Activated CD4-positive, alpha-beta T cell treated with anti-CD3 and anti-CD28 coated beads for 4 hours (primary cell): Measurements from ENCODE around the gene KLHL30.
A peak's percentile ranks its signal among the peaks of the same experiment; 100 is the strongest.

ENCODE experiments used
- DNase-seq, 2 donors: peaks; one replicate each; pipeline ENCODE4 v3.0.0-alpha.2; 2020

The KLHL30 gene

GRCh38 chr2:238148981-238149380 is 10.5 kb downstream of the KLHL30 start:
- no peak for DNase-seq

- no peak for DNase-seq
Measured at GRCh38 chr2:238149841-238150572, 11.5 kb downstream of the KLHL30 start.

GRCh38 chr2:238150686-238151085 is 12.2 kb downstream of the KLHL30 start:
- no peak for DNase-seq

- DNase-seq = no peak
Measured at GRCh38 chr2:238151205-238151604, 12.7 kb downstream of the KLHL30 start.

- DNase-seq = no peak
Measured at GRCh38 chr2:238151628-238152235, 13.3 kb downstream of the KLHL30 start.

- DNase-seq = no peak
Measured at GRCh38 chr2:238152771-238153688, 14.6 kb downstream of the KLHL30 start.

GRCh38 chr2:238154570-238154969 is 16.1 kb downstream of the KLHL30 start:
- DNase-seq = no peak

GRCh38 chr2:238155051-238155760 is 16.7 kb downstream of the KLHL30 start:
- DNase-seq = no peak

GRCh38 chr2:238155761-238156694 is 17.6 kb downstream of the KLHL30 start:
- DNase-seq = no peak

- no peak for DNase-seq
Measured at GRCh38 chr2:238157506-238158017, 19.1 kb downstream of the KLHL30 start.

GRCh38 chr2:238158018-238158508 is 19.6 kb downstream of the KLHL30 start:
- DNase-seq = no peak

GRCh38 chr2:238158509-238159070 is 20.1 kb downstream of the KLHL30 start, which contains the start of gene ERFE:
ERFE (plus strand) TSS chr2:238158970; CDS start chr2:238159008, 38 bp downstream.
- peak; percentile 35 to 37 for DNase-seq

GRCh38 chr2:238159071-238159539 is 20.6 kb downstream of the KLHL30 start:
- DNase-seq = peak in 1 of 2 donors; percentile 16

GRCh38 chr2:238159661-238160205 is 21.3 kb downstream of the KLHL30 start:
- DNase-seq = no peak

GRCh38 chr2:238160206-238161129 is 22.0 kb downstream of the KLHL30 start:
- DNase-seq = no peak

- no peak for DNase-seq
Measured at GRCh38 chr2:238161291-238162051, 23.0 kb downstream of the KLHL30 start.

- no peak for DNase-seq
Measured at GRCh38 chr2:238162251-238162845, 23.9 kb downstream of the KLHL30 start.
